Thyroid gland (tissue), 4 donors: ENCODE results near the gene MESD. TPM values are rescaled to one million over a fixed set of nuclear protein-coding genes. Genes with fewer than 3 reads are reported as not detected.

ENCODE experiments used
- DNase-seq, 2 donors: peaks; one replicate each; pipeline ENCODE4 v3.0.0-alpha.2; 2019
- H3K27ac ChIP-seq, 3 donors: fragments of 200-600 bp; sonication (generic); 1 replicate in 2 of 3; 2 replicates in 1 of 3; pipeline ENCODE4 v1.5.1; 2016 to 2019; ENCODE audit warnings: mild to moderate bottlenecking in 1 of 3, moderate library complexity in 1 of 3
- H3K27me3 ChIP-seq: fragments of 200-600 bp; sonication (generic); one replicate; pipeline ENCODE4 v1.5.1; 2019
- H3K36me3 ChIP-seq, 2 donors: fragments of 200-600 bp; sonication (generic); one replicate each; pipeline ENCODE4 v1.5.1; 2016 to 2019
- H3K4me1 ChIP-seq, 2 donors: fragments of 200-600 bp; sonication (generic); one replicate each; pipeline ENCODE4 v1.5.1; 2017 to 2019
- H3K4me3 ChIP-seq, 3 donors: fragments of 200-600 bp; sonication (generic); replicated peaks in 1 of 3; 1 replicate in 2 of 3; 2 replicates in 1 of 3; pipeline ENCODE4 v1.5.1; 2016; ENCODE audit warnings: mild to moderate bottlenecking in 1 of 3
- H3K9me3 ChIP-seq: fragments of 200-600 bp; sonication (generic); one replicate; pipeline ENCODE4 v1.5.1; 2017
- POLR2A ChIP-seq, 2 donors: fragments of 450-650 bp; IDR thresholded peaks; one replicate each; pipeline ENCODE4 v1.6.1; 2017; ENCODE audit warnings: antibody characterized with exemption in 2 of 2, mild to moderate bottlenecking in 2 of 2, moderate library complexity in 1 of 2
- WGBS, 2 donors: methylation state at CpG; one replicate each; pipeline ENCODE4 v1.1.5; 2017; 5-methylcytosine and 5-hydroxymethylcytosine counted together
- intact Hi-C: fragments of 100-400 bp; cut with DNase I; formaldehyde crosslinking; loops from one replicate; pipeline ENCODE4 v1.15.1; 2023
- total RNA-seq, 4 donors: library from RNA; depleted of rRNA; stranded (reverse); fragments of >200 nt; gene quantifications; one replicate each; pipeline ENCODE4 v1.2.3, GENCODE V29; 2016
- TF ChIP-seq, protein P1 (sequence below), 6 experiments: fragments of 200-600 bp in 3 of 6; fragments of 450-650 bp in 3 of 6; sonication (generic) in 3 of 6; IDR thresholded peaks; one replicate each; pipeline ENCODE4 v1.5.1; 2016 to 2019; ENCODE audit warnings: antibody characterized with exemption in 6 of 6, mild to moderate bottlenecking in 2 of 6, inconsistent platforms in 1 of 6, moderate library complexity in 1 of 6

Gene MESD
- total RNA-seq, 4 donors from 2014 or later, result 53.7 to 74.6 (median 70.9) TPM

DNA sequence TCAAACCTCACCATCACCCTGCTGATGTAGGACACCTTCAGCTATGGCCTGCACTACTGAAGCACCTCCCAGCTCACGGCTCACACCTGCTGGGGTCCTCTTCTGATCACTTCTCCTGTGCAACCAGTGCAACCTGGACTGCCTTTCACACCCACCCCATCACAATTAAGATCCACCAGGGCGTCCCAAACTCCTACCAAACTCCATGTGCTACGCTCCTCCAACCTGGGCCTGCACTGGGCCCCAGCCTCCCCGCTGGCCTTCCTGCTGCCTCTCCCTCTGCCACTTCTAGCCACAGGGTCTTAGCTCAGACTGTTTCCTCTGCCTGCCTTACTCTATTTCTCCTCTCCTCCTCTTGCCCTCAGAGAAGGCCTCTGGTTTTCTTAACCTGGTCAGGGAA is 12.8 kb downstream of the MESD start:
- H3K4me1 ChIP-seq, result peaks cover 29 to 58% of the 10 kb centered on the region in 2 donors
- WGBS, 2 donors, result 72 to 100% methylated on average over 4 of the region's 4 CpGs
- no peak overlapping the region for H3K4me3 ChIP-seq
- H3K9me3 ChIP-seq, result no peaks in the 10 kb centered on the region
- H3K27ac ChIP-seq, result peak overlapping the region in 2 of 3 donors; percentile 70 to 76
- DNase-seq, result no peak
- intact Hi-C loops, result loop anchor here (10.0 kb wide), 1 partner anchor 288 kb away; no protein-coding TSS in a partner anchor
- TF ChIP-seq, protein P1, sequence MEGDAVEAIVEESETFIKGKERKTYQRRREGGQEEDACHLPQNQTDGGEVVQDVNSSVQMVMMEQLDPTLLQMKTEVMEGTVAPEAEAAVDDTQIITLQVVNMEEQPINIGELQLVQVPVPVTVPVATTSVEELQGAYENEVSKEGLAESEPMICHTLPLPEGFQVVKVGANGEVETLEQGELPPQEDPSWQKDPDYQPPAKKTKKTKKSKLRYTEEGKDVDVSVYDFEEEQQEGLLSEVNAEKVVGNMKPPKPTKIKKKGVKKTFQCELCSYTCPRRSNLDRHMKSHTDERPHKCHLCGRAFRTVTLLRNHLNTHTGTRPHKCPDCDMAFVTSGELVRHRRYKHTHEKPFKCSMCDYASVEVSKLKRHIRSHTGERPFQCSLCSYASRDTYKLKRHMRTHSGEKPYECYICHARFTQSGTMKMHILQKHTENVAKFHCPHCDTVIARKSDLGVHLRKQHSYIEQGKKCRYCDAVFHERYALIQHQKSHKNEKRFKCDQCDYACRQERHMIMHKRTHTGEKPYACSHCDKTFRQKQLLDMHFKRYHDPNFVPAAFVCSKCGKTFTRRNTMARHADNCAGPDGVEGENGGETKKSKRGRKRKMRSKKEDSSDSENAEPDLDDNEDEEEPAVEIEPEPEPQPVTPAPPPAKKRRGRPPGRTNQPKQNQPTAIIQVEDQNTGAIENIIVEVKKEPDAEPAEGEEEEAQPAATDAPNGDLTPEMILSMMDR (IDR thresholded peaks at IDR 0.05), result no peak
- TF ChIP-seq POLR2A (IDR thresholded peaks at IDR 0.05), result no peak
- no peaks in the 10 kb centered on the region for H3K27me3 ChIP-seq
- H3K36me3 ChIP-seq, result peaks cover 12% of the 10 kb centered on the region in 2 donors

GRCh38 chr15:80974914-80975313 is 14.7 kb downstream of the MESD start:
- H3K27me3 ChIP-seq, result no peaks in the 10 kb centered on the region
- H3K36me3 ChIP-seq, result peaks cover 6 to 8% of the 10 kb centered on the region in 2 donors
- WGBS, 2 donors, result 95 to 98% methylated on average over 4 of the region's 4 CpGs
- intact Hi-C loops, result loop anchor here (5.0 to 10.0 kb wide), 2 partner anchors 198 to 290 kb away; partner anchors contain the start of gene CEMIP
- no peaks in the 10 kb centered on the region for H3K9me3 ChIP-seq
- no peak overlapping the region for H3K27ac ChIP-seq
- no peak overlapping the region for H3K4me3 ChIP-seq
- no peak for DNase-seq
- TF ChIP-seq, protein P1 (IDR thresholded peaks at IDR 0.05), result no peak
- TF ChIP-seq POLR2A (IDR thresholded peaks at IDR 0.05), result no peak
- H3K4me1 ChIP-seq, result peaks cover 25 to 50% of the 10 kb centered on the region in 2 donors

DNA sequence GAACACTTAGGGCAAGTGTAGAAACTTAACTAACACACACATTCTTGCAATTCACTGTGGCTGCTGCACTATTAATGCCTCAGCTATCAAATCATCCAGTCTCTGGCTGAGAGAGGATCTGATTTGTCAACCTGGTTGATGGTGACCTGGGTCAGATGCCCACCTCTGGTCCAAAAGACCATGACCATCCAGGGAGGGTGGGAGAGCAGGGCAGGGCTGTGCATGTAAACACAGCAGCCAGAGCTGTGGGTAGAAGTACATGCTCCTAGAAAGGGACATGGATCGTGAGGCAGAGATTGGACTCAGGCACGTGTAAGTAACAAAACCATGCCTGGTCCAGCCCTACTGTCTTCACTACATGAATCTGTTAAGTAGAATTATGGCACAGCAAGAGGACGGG is 17.3 kb downstream of the MESD start:
- Histone ChIP-seq H3K4me1 (peaks cover 24 to 47% of the 10 kb centered on the region in 2 donors), H3K27me3 (no peaks in the 10 kb centered on the region), H3K4me3 (no peak overlapping the region), H3K9me3 (no peaks in the 10 kb centered on the region), H3K36me3 (peaks cover 8 to 9% of the 10 kb centered on the region in 2 donors), H3K27ac (no peak overlapping the region)
- WGBS, 2 donors, result 93 to 97% methylated on average over 3 of the region's 3 CpGs
- TF ChIP-seq POLR2A (IDR thresholded peaks at IDR 0.05), result no peak
- TF ChIP-seq, protein P1 (IDR thresholded peaks at IDR 0.05), result no peak
- DNase-seq, result no peak
- intact Hi-C loops, result loop anchor here (5.0 to 10.0 kb wide), 2 partner anchors 195 to 293 kb away; partner anchors contain the start of gene CEMIP

DNA sequence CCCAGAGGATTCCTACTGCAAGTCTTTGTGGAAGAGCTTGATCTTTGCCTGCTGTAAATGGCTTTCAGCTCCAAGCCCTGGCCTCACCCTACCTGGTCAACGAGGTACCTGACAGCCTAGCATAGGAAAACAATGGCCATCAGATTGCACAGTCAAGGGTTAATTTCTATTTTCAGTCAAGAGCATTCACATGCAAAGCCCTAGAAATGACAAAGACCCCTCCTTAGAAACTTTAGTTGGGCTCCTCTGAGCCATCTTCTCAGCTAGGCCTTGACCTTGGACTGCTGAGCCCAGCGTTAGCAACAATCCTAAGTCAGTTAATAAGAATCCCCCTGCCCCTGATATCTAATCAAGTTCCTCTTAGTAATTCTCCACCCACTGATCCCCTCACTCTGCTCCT is 18.5 kb downstream of the MESD start:
- H3K27ac ChIP-seq, result no peak overlapping the region
- H3K27me3 ChIP-seq, result no peaks in the 10 kb centered on the region
- peaks cover 22 to 40% of the 10 kb centered on the region in 2 donors for H3K4me1 ChIP-seq
- no peak for DNase-seq
- H3K4me3 ChIP-seq, result no peak overlapping the region
- intact Hi-C loops, result loop anchor here (5.0 to 10.0 kb wide), 2 partner anchors 194 to 294 kb away; partner anchors contain the start of gene CEMIP
- TF ChIP-seq, protein P1 (IDR thresholded peaks at IDR 0.05), result no peak
- TF ChIP-seq POLR2A (IDR thresholded peaks at IDR 0.05), result no peak
- WGBS, 2 donors, result 83 to 91% methylated on average over 2 of the region's 2 CpGs
- H3K9me3 ChIP-seq, result no peaks in the 10 kb centered on the region
- H3K36me3 ChIP-seq, result peaks cover 8 to 9% of the 10 kb centered on the region in 2 donors

GRCh38 chr15:80970658-80971057 is 19.0 kb downstream of the MESD start:
- no peak for DNase-seq
- 94% methylated on average over 3 of the region's 3 CpGs for whole genome bisulfite sequencing, 2 donors
- H3K27ac ChIP-seq, result no peak overlapping the region
- TF ChIP-seq, protein P1 (IDR thresholded peaks at IDR 0.05), result no peak
- no peak for TF ChIP-seq POLR2A (IDR thresholded peaks at IDR 0.05)
- H3K4me3 ChIP-seq, result no peak overlapping the region
- intact Hi-C loops, result loop anchor here (5.0 to 10.0 kb wide), 2 partner anchors 193 to 294 kb away; partner anchors contain the start of gene CEMIP
- no peaks in the 10 kb centered on the region for H3K27me3 ChIP-seq
- no peaks in the 10 kb centered on the region for H3K9me3 ChIP-seq
- H3K4me1 ChIP-seq, result peaks cover 22 to 36% of the 10 kb centered on the region in 2 donors
- H3K36me3 ChIP-seq, result peaks cover 8 to 9% of the 10 kb centered on the region in 2 donors
